ENCODE measurements around the gene MT2A.
"Not testable (repeated sequence)": the region's sequence is repeated elsewhere in the genome, so short reads cannot be mapped to it uniquely, and the experiment has no call there.

Gene MT2A

GRCh38 chr16:56608043-56608875 is at the start of gene MT2A:
Gene MT2A (plus strand): TSS chr16:56608584. CDS start chr16:56608656, 72 bp downstream.
- FAIRE-seq (peak; percentile 61), DNase-seq (ENCODE audit: extremely low spot score, insufficient read length, low read depth) (peak; percentile 86)

DNA sequence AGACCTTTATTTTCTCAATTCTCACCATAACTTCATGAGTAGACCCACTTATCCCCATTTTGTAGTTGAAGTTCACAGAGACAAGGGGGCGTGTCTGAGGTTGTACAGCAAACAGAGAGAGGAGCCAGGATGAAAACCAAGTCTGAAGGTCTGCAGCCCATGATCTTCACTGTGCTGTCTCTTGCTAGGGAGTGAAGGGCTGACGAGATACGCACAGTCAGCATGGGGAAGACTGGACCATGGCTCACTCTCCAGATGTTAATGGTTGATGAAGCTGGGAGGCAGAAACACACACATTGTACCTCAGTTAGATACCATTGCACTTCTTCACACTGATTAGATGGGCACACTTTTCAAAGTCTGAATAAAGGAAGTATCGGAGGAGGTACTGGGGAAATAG is 49.3 kb upstream of the MT2A start:
- DNase-seq (ENCODE audit: extremely low spot score, insufficient read length, low read depth) (no peak), FAIRE-seq (no peak)

DNA sequence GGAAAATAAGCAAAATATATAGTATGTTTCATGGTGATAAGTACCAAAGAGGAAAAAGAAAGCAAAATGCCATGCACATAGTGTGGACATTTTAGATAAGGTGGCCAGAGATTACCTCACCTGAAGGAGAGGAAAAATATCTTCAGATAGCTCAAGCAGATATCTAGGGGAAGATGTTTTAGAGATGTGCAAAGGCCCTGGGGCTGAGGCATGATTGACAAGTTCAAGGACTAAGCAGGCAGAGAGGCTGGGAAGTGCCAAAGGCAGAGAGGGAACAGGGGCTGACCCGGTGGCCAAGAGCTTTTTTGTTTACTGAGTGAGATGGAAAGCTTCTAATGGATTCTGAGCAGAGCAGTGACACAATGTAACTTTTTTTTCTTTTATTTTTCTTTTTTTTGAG is 47.9 kb upstream of the MT2A start:
- FAIRE-seq (no peak), DNase-seq (ENCODE audit: extremely low spot score, insufficient read length, low read depth) (no peak)

DNA sequence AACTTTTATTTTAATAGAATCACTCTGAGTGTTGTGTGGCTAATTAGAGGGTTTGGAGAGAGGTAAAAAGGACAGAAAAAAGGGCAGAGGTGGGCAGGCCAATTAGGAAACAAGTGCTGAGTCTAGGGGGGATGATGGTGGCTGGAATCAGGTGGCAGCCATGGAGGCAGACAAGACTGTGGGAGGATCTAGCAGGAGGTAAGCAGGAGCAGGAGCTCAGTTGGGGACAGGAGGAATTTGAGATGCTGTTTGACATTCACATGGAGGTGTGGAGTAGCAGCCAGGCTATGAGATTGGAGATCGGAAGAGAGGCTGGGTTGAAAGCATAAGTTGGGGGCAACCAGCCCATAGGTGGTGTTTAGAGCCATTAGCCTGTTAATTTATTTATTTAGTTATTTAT is 47.3 kb upstream of the MT2A start:
- DNase-seq (ENCODE audit: extremely low spot score, insufficient read length, low read depth): no peak
- no peak for FAIRE-seq

- DNase-seq (ENCODE audit: extremely low spot score, insufficient read length, low read depth): no peak
Measured at GRCh38 chr16:56564793-56565477, 43.4 kb upstream of the MT2A start, which contains the start of gene MT4. Gene MT4 (plus strand): TSS chr16:56565073. CDS start chr16:56565129, 56 bp downstream.

GRCh38 chr16:56569971-56570370 is 38.4 kb upstream of the MT2A start:
- FAIRE-seq (no peak), DNase-seq (ENCODE audit: extremely low spot score, insufficient read length, low read depth) (no peak)

More at GRCh38 chr16:56564793-56565477, 43.4 kb upstream of the MT2A start, which contains the start of gene MT4:
- FAIRE-seq: no peak

DNA sequence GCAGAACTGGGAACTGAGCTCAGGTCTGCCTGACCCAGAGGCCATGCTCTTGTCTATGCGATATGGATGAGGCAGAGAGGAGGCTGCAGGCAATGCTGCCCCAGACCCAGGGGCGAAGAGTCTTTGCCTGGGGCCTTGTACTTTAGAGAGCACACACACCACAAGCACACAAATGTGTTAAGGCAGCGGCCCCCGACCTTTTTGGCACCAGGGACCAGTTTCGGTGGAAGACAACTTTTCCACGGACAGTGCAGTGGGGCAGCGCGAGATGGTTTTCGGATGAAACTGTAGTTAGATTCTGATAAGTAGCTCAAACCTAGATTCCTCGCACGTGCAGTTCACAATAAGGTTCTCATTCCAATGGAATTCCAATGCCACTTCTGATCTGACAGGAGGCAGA is 36.9 kb upstream of the MT2A start:
- FAIRE-seq: no peak
- DNase-seq (ENCODE audit: extremely low spot score, insufficient read length, low read depth): no peak

DNA sequence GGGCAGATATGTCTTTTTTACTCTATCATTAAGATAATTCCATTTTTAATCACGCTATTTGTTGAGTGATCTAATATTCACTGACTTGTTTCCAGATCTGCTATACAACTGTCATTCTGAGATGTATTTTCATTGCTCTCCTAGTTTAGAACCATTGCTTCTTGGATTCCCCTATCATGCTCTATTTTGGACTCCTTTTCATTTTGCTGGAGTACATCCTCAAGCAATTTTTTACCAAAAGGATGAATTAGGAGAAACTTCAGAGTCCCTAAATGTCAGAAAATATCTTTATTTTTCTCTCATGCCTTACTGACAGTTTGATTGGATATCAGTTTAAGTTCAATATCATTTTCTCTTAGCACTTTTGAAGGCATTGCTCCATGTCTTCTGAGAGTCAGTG is 33.8 kb upstream of the MT2A start:
- DNase-seq (ENCODE audit: extremely low spot score, insufficient read length, low read depth): no peak
- FAIRE-seq: no peak

- FAIRE-seq: peak; percentile 74
- DNase-seq (ENCODE audit: extremely low spot score, insufficient read length, low read depth): peak; percentile 60
Measured at GRCh38 chr16:56576585-56577299, 31.6 kb upstream of the MT2A start.

DNA sequence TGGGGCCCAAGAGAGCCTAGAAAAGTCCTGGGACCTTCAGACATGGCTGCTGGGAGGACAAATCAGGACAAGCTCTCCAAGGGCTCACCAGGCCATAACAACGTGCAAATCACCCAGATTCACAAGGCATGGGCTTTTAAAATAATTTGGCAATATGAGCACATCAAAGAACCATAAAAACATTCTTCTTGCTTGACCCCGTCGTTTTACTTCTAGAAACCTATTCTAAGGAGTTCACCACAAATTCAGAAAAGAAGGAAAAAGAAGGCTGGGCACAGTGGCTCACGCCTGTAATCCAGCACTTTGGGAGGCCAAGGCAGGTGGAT is 31.1 kb upstream of the MT2A start:
- DNase-seq (ENCODE audit: extremely low spot score, insufficient read length, low read depth) (no peak), FAIRE-seq (no peak)

DNA sequence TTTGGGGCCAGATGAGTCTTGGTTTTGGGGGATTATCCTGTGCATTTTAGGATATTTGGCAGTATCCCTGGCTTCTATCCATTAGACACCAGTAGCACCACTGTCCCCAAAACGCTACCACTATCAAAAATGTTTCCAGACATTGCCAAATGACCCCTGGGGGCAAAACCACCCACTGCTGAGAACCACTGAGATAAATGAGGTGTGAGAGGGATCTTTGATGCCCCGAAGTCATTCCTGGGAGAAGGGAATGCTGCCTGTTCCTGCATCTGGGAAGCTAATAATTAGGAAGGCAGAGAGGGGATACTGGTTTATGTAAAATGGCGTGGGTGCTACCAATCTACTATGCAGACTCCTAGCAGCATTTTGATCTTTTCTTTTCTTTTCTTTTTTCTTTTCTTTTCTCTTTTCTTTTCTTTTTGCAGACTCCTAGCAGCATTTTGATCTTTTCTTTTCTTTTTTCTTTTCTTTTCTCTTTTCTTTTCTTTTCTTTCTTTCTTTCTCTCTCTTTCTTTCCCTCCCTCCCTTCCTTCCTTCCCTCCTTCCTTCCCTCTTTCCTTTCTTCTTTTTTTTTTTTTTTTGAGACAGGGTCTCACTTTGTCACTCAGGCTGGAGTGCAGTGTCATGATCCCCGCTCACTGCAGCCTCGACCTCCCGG is 27.9 kb upstream of the MT2A start:
- no peak for FAIRE-seq
- no peak for DNase-seq (ENCODE audit: extremely low spot score, insufficient read length, low read depth)

DNA sequence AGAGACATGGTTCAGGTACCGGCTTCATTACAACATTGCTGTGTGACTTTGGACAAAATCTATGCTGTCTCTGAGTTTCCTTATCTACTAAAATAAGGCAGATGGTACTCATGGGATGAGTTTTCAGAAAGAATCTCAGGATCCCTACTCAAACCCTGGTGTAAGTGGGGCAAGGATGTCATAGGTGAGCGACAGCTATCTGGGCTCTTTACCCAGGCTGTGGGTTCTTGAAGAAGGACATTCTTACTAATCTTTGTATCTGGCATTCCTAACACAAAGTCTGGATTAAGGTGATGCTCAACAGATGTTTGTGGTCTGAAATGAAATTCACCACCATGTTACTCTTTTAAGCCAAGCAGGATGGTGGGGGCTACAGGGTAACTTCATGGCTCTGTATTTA is 25.5 kb upstream of the MT2A start:
- not testable (repeated sequence) for DNase-seq (ENCODE audit: extremely low spot score, insufficient read length, low read depth); FAIRE-seq

DNA sequence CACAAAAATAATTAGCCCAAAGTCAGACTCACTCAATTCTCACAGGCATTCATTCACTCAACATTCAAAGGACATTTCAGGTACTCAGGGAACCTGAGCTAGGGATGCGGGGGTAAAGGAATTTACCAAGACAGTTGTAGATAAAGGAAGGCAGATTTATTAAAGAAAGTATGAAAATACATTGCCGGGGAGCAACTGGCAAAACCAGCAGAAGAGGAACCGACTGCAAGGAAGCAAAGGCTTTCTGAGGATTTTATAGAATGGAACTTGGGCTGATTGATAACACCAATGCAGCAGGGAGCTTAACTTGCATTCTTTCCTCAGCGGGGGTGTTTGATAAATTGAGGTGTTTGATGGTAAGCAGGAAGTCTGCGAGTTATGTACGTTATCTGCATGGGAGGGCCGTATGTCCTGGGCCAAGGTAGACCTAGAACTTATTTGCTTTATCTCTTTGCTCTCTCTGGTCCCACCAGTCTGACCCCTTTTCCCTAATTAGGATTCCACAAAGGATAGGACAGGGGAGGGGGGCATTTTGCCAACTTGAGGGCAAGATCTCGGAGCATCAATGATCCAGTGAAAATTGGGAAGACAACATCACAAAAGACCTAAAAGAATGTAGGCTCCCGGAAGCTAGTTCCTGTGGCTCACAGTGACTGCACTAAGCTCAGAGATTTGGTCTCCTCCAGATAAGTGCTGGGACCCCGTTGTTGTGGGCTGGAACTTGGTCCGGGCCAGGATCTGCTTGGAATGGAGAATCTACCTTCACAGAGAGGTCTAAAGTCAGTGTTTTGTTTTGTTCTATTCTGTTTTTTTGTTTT is 24.8 kb upstream of the MT2A start:
- FAIRE-seq (no peak), DNase-seq (ENCODE audit: extremely low spot score, insufficient read length, low read depth) (no peak)

DNA sequence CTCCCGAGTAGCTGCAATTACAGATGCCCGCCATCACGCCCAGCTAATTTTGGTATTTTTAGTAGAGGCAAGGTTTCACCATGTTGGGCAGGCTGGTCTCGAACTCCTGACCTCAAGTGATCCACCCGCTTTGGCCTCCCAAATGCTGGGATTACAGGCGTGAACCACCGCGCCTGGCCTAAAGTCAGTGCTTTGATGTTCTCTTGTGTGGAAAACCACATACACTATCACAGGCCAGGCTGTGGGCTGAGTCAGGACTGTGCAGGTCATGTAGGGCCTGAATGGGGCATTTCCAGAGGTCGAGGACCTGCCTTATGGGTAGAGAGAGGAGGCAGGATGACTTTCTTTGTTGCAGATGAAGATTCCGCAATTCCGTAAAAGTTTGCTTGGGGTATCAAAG is 24.1 kb upstream of the MT2A start:
- FAIRE-seq (no peak), DNase-seq (ENCODE audit: extremely low spot score, insufficient read length, low read depth) (no peak)

DNA sequence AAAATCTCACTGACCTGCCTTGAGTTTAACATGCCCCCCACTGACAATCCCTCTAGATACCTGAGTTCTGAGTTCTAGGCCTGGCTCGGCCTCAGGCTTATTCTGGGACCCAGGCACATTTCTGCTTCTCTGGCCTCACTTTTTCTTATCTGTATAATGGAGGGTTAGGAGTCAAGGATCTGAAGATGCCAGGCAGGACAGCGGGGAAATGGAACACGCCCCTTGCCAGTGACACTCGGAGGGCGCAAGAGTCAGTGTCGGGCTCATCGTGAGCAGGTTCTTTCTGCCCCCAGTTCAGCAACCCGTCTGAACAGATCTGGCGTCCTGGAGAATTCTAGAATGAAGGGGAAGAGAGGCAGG is 19.6 kb upstream of the MT2A start:
- FAIRE-seq (no peak), DNase-seq (ENCODE audit: extremely low spot score, insufficient read length, low read depth) (no peak)

DNA sequence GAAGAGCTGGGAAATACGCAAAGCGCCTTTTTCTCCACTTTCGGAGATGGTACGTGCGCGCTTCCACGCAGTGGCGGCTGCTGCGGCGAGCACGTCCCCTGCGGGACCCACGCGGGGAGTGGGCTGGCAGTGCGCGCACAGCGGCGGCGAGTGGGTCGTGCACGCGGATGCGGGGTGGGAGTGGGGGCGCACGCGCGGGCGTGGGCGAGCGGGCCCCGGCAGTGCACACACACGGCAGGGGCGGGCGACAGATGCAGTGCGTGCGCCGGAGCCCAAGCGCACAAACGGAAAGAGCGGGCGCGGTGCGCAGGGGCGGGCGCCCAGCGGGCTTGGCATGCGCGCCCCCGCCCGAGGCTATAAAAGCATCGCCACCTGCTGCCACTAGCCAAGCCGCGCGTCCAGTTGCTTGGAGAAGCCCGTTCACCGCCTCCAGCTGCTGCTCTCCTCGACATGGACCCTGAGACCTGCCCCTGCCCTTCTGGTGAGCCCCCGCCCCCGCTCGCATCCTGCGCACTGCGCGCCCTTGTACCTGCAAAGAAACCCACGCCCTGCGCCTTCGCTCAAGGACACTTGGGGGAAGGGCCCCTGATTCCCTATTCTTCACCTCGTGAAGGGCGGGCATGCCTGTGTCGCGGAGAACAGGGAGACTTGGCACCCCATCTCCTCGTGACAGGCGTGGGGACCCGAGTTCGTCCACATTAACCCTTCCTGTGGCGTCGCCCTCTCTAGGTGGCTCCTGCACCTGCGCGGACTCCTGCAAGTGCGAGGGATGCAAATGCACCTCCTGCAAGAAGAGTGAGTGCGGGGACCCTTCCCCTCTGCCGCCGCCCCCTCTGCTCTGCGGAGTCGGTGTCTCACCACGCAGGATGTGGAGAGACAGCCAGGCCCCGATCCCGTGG is 19.0 kb upstream of the MT2A start, which contains the start of gene MT3:
Gene MT3 (plus strand): TSS at position 388 of the 899 bp plus-strand sequence. CDS start 63 bp downstream, at position 451.
- no peak for FAIRE-seq

GRCh38 chr16:56591377-56592060 is 16.9 kb upstream of the MT2A start:
- DNase-seq (ENCODE audit: extremely low spot score, insufficient read length, low read depth) (no peak), FAIRE-seq (no peak)

More for the DNA sequence above, 19.0 kb upstream of the MT2A start, which contains the start of gene MT3:
- no peak for DNase-seq (ENCODE audit: extremely low spot score, insufficient read length, low read depth)

Measured in GM18507 (cell line).